IPS-15b (cell line): ENCODE measurements around the gene SNN.

ENCODE experiments used
- H3K27me3 ChIP-seq: one replicate; pipeline ENCODE4 v1.6.1; 2013; ENCODE audit warnings: low read length; ENCODE audit not compliant: control insufficient read depth, insufficient read depth
- H3K36me3 ChIP-seq: one replicate; pipeline ENCODE4 v1.6.1; 2013; ENCODE audit warnings: low read length; ENCODE audit not compliant: control insufficient read depth, insufficient read depth
- H3K4me1 ChIP-seq: one replicate; pipeline ENCODE4 v1.6.1; 2013; ENCODE audit warnings: mild to moderate bottlenecking, low read length; ENCODE audit not compliant: control insufficient read depth, insufficient read depth
- H3K4me3 ChIP-seq: one replicate; pipeline ENCODE4 v1.5.1; 2013; ENCODE audit warnings: low read depth, low read length
- H3K9ac ChIP-seq: one replicate; pipeline ENCODE4 v1.6.1; 2013; ENCODE audit warnings: low read depth, mild to moderate bottlenecking, low read length
- H3K9me3 ChIP-seq: one replicate; pipeline ENCODE4 v1.6.1; 2013; ENCODE audit warnings: mild to moderate bottlenecking, low read length; ENCODE audit not compliant: control insufficient read depth, insufficient read depth

SNN gene

GRCh38 chr16:11705311-11706025, 37.2 kb downstream of the SNN start:
- Histone ChIP-seq H3K4me1 (no peaks in the 10 kb centered on the region), H3K36me3 (no peaks in the 10 kb centered on the region), H3K9me3 (no peaks in the 10 kb centered on the region), H3K9ac (no peak overlapping the region), H3K4me3 (no peak overlapping the region), H3K27me3 (no peaks in the 10 kb centered on the region)

- H3K9ac ChIP-seq = no peak overlapping the region
- H3K4me3 ChIP-seq = no peak overlapping the region
- H3K9me3 ChIP-seq = no peaks in the 10 kb centered on the region
- H3K36me3 ChIP-seq = no peaks in the 10 kb centered on the region
- no peaks in the 10 kb centered on the region for H3K4me1 ChIP-seq
- H3K27me3 ChIP-seq = no peaks in the 10 kb centered on the region
These were observed 38.0 kb downstream of the SNN start for GRCh38 chr16:11706180-11706742.

GRCh38 chr16:11707679-11708197, 39.5 kb downstream of the SNN start:
- Histone ChIP-seq H3K27me3 (no peaks in the 10 kb centered on the region), H3K36me3 (no peaks in the 10 kb centered on the region), H3K9me3 (no peaks in the 10 kb centered on the region), H3K4me1 (no peaks in the 10 kb centered on the region), H3K9ac (no peak overlapping the region), H3K4me3 (no peak overlapping the region)

- no peaks in the 10 kb centered on the region for H3K9me3 ChIP-seq
- H3K27me3 ChIP-seq = no peaks in the 10 kb centered on the region
- H3K4me1 ChIP-seq = no peaks in the 10 kb centered on the region
- H3K4me3 ChIP-seq = no peak overlapping the region
- H3K36me3 ChIP-seq = no peaks in the 10 kb centered on the region
- no peak overlapping the region for H3K9ac ChIP-seq
These were observed 40.2 kb downstream of the SNN start for GRCh38 chr16:11708421-11708820.

GRCh38 chr16:11711662-11712061, 43.4 kb downstream of the SNN start:
- no peaks in the 10 kb centered on the region for H3K36me3 ChIP-seq
- H3K4me3 ChIP-seq = no peak overlapping the region
- no peaks in the 10 kb centered on the region for H3K27me3 ChIP-seq
- no peaks in the 10 kb centered on the region for H3K4me1 ChIP-seq
- no peak overlapping the region for H3K9ac ChIP-seq
- no peaks in the 10 kb centered on the region for H3K9me3 ChIP-seq

GRCh38 chr16:11712122-11712521, 43.9 kb downstream of the SNN start:
- H3K27me3 ChIP-seq = no peaks in the 10 kb centered on the region
- no peaks in the 10 kb centered on the region for H3K9me3 ChIP-seq
- no peak overlapping the region for H3K9ac ChIP-seq
- no peaks in the 10 kb centered on the region for H3K4me1 ChIP-seq
- no peak overlapping the region for H3K4me3 ChIP-seq
- H3K36me3 ChIP-seq = no peaks in the 10 kb centered on the region

- Histone ChIP-seq H3K9me3 (no peaks in the 10 kb centered on the region), H3K27me3 (no peaks in the 10 kb centered on the region), H3K36me3 (no peaks in the 10 kb centered on the region), H3K4me3 (no peak overlapping the region), H3K9ac (no peak overlapping the region), H3K4me1 (no peaks in the 10 kb centered on the region)
These were observed 47.1 kb downstream of the SNN start for GRCh38 chr16:11715246-11715947.

GRCh38 chr16:11716336-11716735, 48.1 kb downstream of the SNN start:
- Histone ChIP-seq H3K4me1 (no peaks in the 10 kb centered on the region), H3K4me3 (no peak overlapping the region), H3K9me3 (no peaks in the 10 kb centered on the region), H3K9ac (no peak overlapping the region), H3K36me3 (peaks cover 3% of the 10 kb centered on the region), H3K27me3 (no peaks in the 10 kb centered on the region)

- no peaks in the 10 kb centered on the region for H3K27me3 ChIP-seq
- H3K9ac ChIP-seq = no peak overlapping the region
- no peaks in the 10 kb centered on the region for H3K9me3 ChIP-seq
- H3K36me3 ChIP-seq = peaks cover 7% of the 10 kb centered on the region
- H3K4me1 ChIP-seq = no peaks in the 10 kb centered on the region
- no peak overlapping the region for H3K4me3 ChIP-seq
These were observed 49.6 kb downstream of the SNN start for GRCh38 chr16:11717811-11718210.

- H3K4me3 ChIP-seq = no peak overlapping the region
- H3K4me1 ChIP-seq = no peaks in the 10 kb centered on the region
- H3K27me3 ChIP-seq = no peaks in the 10 kb centered on the region
- H3K9ac ChIP-seq = no peak overlapping the region
- peaks cover 7% of the 10 kb centered on the region for H3K36me3 ChIP-seq
- H3K9me3 ChIP-seq = no peaks in the 10 kb centered on the region
These were observed 50.9 kb downstream of the SNN start for GRCh38 chr16:11719171-11719570.

- Histone ChIP-seq H3K4me1 (no peaks in the 10 kb centered on the region), H3K4me3 (no peak overlapping the region), H3K36me3 (peaks cover 7% of the 10 kb centered on the region), H3K9ac (no peak overlapping the region), H3K27me3 (no peaks in the 10 kb centered on the region), H3K9me3 (no peaks in the 10 kb centered on the region)
These were observed 51.5 kb downstream of the SNN start for GRCh38 chr16:11719762-11720161.
